ENCODE results near the gene SIRT2.

The SIRT2 gene

GRCh38 chr19:38852231-38853044 is 47.0 kb downstream of the SIRT2 start (continued):
- TF ChIP-seq ZNF280D (tag by site-specific recombination; IDR thresholded peaks at IDR 0.05) (no peak), ZNF585B (tag by site-specific recombination; IDR thresholded peaks at IDR 0.05) (no peak), ZBTB44 (tag by site-specific recombination; IDR thresholded peaks at IDR 0.05) (no peak), ZNF558 (tag by site-specific recombination; IDR thresholded peaks at IDR 0.05) (no peak), ZIC2 (tag by site-specific recombination; IDR thresholded peaks at IDR 0.05) (no peak), ZNF521 (tag by site-specific recombination; IDR thresholded peaks at IDR 0.05) (no peak), YY2 (tag by site-specific recombination; IDR thresholded peaks at IDR 0.05) (no peak), GLIS1 (tag by site-specific recombination; IDR thresholded peaks at IDR 0.05) (peak; percentile 43), ZNF335 (tag by site-specific recombination; conservative IDR thresholded peaks at IDR 0.05) (peak; percentile 54), SCRT1 (tag by site-specific recombination; IDR thresholded peaks at IDR 0.05; ENCODE audit: borderline replicate concordance) (no peak), ZNF677 (tag by site-specific recombination; IDR thresholded peaks at IDR 0.05) (no peak), MZF1 (tag by site-specific recombination; IDR thresholded peaks at IDR 0.05; ENCODE audit: borderline replicate concordance) (no peak), BCL11B (tag by site-specific recombination; IDR thresholded peaks at IDR 0.05; ENCODE audit: low read depth) (0 out of 2 replicates have a peak, but pooled peaks have one; percentile 25), ZNF785 (tag by site-specific recombination; IDR thresholded peaks at IDR 0.05) (no peak), IKZF3 (tag by site-specific recombination; IDR thresholded peaks at IDR 0.05) (0 out of 2 replicates have a peak, but pooled peaks have one; percentile 35), ZNF324 (tag by site-specific recombination; IDR thresholded peaks at IDR 0.05) (no peak), ZNF423 (tag by site-specific recombination; IDR thresholded peaks at IDR 0.05) (peak; percentile 41; the same call in 1 of the 2 replicates), HOXC10 (CRISPR knock-in tag; IDR thresholded peaks at IDR 0.05) (no peak), ZNF514 (tag by site-specific recombination; IDR thresholded peaks at IDR 0.05) (no peak), WT1 (tag by site-specific recombination; IDR thresholded peaks at IDR 0.05) (0 out of 2 replicates have a peak, but pooled peaks have one; percentile 7), ZNF362 (tag by site-specific recombination; IDR thresholded peaks at IDR 0.05) (no peak), ZNF747 (tag by site-specific recombination; IDR thresholded peaks at IDR 0.05) (no peak)
- TF ChIP-seq, protein P1, sequence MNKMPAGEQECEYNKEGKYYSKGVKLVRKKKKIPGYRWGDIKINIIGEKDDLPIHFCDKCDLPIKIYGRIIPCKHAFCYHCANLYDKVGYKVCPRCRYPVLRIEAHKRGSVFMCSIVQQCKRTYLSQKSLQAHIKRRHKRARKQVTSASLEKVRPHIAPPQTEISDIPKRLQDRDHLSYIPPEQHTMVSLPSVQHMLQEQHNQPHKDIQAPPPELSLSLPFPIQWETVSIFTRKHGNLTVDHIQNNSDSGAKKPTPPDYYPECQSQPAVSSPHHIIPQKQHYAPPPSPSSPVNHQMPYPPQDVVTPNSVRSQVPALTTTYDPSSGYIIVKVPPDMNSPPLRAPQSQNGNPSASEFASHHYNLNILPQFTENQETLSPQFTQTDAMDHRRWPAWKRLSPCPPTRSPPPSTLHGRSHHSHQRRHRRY (tag by site-specific recombination; IDR thresholded peaks at IDR 0.05) = no peak; the same call in 1 of the 2 replicates
- TF ChIP-seq, protein P2, sequence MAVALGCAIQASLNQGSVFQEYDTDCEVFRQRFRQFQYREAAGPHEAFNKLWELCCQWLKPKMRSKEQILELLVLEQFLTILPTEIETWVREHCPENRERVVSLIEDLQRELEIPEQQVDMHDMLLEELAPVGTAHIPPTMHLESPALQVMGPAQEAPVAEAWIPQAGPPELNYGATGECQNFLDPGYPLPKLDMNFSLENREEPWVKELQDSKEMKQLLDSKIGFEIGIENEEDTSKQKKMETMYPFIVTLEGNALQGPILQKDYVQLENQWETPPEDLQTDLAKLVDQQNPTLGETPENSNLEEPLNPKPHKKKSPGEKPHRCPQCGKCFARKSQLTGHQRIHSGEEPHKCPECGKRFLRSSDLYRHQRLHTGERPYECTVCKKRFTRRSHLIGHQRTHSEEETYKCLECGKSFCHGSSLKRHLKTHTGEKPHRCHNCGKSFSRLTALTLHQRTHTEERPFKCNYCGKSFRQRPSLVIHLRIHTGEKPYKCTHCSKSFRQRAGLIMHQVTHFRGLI (tag by site-specific recombination; IDR thresholded peaks at IDR 0.05) = peak; percentile 72; the same call in 1 of the 2 replicates
- TF ChIP-seq, protein P3, sequence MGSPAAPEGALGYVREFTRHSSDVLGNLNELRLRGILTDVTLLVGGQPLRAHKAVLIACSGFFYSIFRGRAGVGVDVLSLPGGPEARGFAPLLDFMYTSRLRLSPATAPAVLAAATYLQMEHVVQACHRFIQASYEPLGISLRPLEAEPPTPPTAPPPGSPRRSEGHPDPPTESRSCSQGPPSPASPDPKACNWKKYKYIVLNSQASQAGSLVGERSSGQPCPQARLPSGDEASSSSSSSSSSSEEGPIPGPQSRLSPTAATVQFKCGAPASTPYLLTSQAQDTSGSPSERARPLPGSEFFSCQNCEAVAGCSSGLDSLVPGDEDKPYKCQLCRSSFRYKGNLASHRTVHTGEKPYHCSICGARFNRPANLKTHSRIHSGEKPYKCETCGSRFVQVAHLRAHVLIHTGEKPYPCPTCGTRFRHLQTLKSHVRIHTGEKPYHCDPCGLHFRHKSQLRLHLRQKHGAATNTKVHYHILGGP (tag by site-specific recombination; IDR thresholded peaks at IDR 0.05) = no peak
- TF ChIP-seq, protein P4, sequence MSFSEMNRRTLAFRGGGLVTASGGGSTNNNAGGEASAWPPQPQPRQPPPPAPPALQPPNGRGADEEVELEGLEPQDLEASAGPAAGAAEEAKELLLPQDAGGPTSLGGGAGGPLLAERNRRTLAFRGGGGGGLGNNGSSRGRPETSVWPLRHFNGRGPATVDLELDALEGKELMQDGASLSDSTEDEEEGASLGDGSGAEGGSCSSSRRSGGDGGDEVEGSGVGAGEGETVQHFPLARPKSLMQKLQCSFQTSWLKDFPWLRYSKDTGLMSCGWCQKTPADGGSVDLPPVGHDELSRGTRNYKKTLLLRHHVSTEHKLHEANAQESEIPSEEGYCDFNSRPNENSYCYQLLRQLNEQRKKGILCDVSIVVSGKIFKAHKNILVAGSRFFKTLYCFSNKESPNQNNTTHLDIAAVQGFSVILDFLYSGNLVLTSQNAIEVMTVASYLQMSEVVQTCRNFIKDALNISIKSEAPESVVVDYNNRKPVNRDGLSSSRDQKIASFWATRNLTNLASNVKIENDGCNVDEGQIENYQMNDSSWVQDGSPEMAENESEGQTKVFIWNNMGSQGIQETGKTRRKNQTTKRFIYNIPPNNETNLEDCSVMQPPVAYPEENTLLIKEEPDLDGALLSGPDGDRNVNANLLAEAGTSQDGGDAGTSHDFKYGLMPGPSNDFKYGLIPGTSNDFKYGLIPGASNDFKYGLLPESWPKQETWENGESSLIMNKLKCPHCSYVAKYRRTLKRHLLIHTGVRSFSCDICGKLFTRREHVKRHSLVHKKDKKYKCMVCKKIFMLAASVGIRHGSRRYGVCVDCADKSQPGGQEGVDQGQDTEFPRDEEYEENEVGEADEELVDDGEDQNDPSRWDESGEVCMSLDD (tag by site-specific recombination; IDR thresholded peaks at IDR 0.05) = peak; percentile 82
